GM13977 (cell line): ENCODE data around the gene PYGL.

Experiments
- DNase-seq: peaks from one replicate; pipeline ENCODE4 v3.0.0; 2012; ENCODE audit warnings: low spot score
- in situ Hi-C: fragments of 300-500 bp; cut with MboI; formaldehyde crosslinking; loops from one replicate; pipeline ENCODE4 v1.12.0; 2022; ENCODE audit warnings: low sequenced_read_pairs, low pct_unique_long_range_greater_than_20kb, mixed read lengths, inconsistent platforms; ENCODE audit not compliant: unreplicated experiment
- TF ChIP-seq, protein P1 (sequence below): IDR thresholded peaks from 2 replicates; pipeline ENCODE4 v1.5.1; 2012; ENCODE audit warnings: mild to moderate bottlenecking, control low read depth; ENCODE audit not compliant: insufficient read depth; ENCODE audit errors: extremely low read depth, missing control alignments

Gene PYGL

GRCh38 chr14:50860478-50861086 is 83.7 kb downstream of the PYGL start:
- DNase-seq, result peak; percentile 83
- TF ChIP-seq, protein P1, sequence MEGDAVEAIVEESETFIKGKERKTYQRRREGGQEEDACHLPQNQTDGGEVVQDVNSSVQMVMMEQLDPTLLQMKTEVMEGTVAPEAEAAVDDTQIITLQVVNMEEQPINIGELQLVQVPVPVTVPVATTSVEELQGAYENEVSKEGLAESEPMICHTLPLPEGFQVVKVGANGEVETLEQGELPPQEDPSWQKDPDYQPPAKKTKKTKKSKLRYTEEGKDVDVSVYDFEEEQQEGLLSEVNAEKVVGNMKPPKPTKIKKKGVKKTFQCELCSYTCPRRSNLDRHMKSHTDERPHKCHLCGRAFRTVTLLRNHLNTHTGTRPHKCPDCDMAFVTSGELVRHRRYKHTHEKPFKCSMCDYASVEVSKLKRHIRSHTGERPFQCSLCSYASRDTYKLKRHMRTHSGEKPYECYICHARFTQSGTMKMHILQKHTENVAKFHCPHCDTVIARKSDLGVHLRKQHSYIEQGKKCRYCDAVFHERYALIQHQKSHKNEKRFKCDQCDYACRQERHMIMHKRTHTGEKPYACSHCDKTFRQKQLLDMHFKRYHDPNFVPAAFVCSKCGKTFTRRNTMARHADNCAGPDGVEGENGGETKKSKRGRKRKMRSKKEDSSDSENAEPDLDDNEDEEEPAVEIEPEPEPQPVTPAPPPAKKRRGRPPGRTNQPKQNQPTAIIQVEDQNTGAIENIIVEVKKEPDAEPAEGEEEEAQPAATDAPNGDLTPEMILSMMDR, result peak; percentile 73
- in situ Hi-C loops, result loop anchor here (25.0 kb wide), 1 partner anchor 273 kb away; no protein-coding TSS in a partner anchor

GRCh38 chr14:50859296-50859624 is 85.0 kb downstream of the PYGL start:
- DNase-seq, result no peak
- in situ Hi-C loops, result loop anchor here (10.0 to 25.0 kb wide), 2 partner anchors 74 to 272 kb away; no protein-coding TSS in a partner anchor
- TF ChIP-seq, protein P1, result no peak

DNA sequence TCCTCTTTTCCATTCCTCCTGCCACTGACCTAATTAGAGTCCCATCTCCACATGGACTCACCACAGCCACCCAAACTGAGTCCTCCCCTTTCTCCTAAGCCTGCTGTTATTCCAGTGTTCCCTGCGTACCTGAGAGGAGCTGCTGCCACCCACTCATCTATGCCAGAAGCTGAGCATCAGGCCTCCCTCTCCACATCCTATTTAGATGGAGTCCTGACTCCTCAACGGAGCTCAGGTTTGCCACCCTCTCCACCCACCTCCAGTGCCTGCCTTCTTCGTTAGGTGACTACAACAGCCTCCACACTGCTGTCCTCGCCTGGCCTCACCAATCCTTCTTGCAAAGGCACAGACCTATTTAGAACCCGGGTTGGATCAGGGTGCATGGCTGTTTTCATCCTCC is 87.6 kb downstream of the PYGL start:
- in situ Hi-C loops, result loop anchor here (10.0 to 25.0 kb wide), 2 partner anchors 72 to 269 kb away; no protein-coding TSS in a partner anchor
- no peak for DNase-seq
- TF ChIP-seq, protein P1, result no peak

DNA sequence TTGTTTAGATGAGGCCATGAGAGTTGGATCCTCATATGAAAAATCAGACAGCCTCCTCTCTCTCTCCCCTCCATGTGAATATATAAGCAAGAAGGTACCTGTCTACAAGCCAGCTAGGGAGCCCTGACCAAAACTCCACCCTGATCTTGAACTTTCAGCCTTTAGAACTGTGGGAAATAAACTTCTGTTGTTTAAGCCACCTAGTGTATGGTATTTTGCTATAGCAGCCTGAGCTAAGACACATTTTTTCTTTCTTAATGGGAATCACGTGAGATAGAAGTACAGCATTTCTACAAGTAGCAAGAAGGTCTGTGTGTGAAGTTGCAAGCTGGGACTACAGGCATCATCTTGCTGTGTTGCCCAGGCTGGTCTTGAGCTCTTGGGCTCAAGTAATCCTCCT is 88.7 kb downstream of the PYGL start:
- TF ChIP-seq, protein P1, result no peak
- in situ Hi-C loops, result loop anchor here (10.0 to 25.0 kb wide), 2 partner anchors 71 to 268 kb away; no protein-coding TSS in a partner anchor
- no peak for DNase-seq
